ENCODE results near the gene BPTF.
"Not testable (repeated sequence)": the region's sequence is repeated elsewhere in the genome, so short reads cannot be mapped to it uniquely, and the experiment has no call there.

Gene BPTF

DNA sequence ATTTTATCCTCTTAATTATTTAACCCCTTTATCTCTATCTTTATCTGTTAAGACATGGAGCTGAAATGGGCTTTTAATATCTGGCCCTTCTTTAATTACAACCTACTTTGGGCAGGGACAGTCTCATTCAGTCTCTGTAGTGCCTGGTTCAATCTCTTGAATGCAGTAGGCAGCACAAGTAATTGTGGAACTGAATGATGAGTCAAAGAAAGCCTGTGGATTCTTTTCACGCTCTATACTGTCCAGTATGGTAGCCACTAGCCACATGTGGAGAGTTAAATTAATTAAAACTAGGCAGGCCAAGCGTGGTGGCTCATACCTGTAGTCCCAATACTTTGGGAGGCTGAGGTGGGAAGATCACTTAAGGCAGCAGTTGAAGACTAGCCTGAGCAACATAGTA lies 9.3 kb downstream of the BPTF start:
- DNase-seq (ENCODE audit: low read depth, low spot score): no peak

DNA sequence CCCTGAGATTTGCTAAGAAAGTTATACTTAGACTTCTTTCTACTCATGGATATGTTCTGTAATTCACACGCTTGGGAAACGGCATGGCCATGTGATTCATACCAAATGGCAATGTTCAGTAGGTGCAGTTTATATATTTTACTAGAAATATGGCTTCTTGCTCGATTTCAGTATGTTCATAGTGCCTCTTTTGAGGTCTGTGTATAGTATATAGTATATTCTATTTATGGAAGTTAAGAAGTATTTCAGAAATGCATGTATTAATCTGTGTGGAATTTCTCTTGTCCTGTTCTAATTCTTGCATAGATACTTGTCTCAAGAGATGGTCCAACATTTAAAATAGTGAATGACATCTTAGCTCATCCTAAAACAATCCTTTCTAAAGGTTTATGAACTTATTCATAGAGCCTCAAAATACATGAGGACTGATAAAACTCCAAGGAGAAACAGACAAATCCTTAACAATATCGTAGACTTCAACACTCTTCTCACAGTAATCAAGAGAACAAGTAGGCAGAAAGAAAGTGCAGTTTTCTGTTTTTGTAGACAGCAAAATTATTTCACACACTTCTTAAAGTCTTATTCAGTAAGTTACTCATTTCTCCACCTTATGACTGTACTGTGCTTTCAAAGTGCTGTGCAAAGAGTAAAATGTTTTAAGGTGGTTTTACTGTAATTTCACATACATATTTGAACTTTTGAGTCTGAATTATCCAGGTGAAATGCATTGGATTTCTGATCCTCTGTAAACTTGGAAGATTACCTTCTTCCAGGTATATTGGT lies 11.1 kb downstream of the BPTF start:
- DNase-seq (ENCODE audit: low read depth, low spot score): no peak

DNA sequence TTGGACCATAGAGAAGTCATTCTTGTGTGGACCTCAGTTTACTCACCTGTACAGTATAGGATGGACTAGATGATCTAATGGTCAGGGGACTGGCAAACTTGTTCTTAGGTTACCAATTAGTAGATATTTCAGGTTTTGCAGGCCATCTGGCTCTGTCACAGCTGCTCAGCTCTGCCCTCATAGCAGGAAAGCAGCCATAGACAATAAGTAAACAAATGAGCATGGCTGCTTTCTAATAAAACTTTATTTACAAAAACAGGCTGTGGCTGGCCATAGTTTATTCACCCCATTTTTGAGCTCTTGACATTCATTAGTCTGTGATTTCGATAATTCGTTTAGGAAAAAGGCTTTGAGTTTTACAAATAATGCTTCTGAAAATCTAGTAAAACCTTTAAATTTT lies 12.7 kb downstream of the BPTF start:
- no peak for DNase-seq (ENCODE audit: low read depth, low spot score)

DNA sequence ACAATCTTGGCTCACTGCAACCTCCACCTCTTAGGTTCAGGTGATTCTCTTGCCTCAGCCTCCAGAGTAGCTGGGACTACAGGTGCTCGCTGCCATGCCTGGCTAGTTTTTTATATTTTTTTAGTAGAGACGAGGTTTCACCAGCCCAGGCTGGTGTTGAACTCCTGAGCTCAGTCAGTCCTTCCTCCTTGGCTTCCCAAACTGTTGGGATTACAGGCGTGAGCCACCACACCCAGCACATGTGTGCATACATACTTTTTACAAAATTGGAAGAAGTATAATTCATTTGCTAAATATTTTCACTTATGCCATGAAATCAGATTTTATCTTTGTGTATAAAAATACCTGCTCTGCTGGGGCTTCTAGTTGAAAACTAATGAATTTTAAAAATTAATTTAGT lies 13.2 kb downstream of the BPTF start:
- DNase-seq (ENCODE audit: low read depth, low spot score): no peak

DNA sequence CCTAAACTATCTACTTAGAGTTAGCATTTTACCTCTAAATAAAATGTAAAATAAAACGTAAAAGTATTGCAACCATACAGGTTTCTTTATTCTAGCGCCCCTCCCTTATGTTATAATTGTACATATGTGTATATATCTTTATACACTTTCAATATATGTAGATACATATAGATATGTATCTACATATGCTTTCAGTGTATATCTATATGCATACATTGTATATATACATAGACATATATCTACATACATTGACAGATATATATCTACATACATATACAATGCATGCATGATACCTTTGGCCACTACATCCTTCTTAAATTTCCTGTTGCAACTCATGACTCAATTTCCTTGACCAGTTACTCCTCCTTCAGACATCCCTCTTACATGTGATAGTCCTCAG lies 16.7 kb downstream of the BPTF start:
- DNase-seq (ENCODE audit: low read depth, low spot score): no peak

DNA sequence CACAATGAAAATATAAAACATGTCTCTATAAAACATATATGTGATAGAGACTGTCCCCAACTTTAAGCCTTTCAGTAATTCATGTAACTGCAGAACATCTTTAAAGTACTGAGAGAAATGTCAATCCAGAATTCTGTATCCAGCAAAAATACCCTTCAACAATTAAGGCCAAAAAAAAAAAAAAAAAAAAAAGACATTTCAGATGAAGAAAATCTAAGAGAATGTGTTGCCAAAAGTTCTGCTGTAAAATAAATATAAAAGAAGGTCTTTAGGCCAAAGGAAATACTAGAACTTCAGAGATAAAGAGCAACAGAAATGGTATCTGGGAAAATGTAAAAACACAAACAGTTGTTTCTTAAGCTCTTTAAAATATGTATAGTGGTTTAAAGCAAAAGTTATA lies 17.3 kb downstream of the BPTF start:
- no peak for DNase-seq (ENCODE audit: low read depth, low spot score)

DNA sequence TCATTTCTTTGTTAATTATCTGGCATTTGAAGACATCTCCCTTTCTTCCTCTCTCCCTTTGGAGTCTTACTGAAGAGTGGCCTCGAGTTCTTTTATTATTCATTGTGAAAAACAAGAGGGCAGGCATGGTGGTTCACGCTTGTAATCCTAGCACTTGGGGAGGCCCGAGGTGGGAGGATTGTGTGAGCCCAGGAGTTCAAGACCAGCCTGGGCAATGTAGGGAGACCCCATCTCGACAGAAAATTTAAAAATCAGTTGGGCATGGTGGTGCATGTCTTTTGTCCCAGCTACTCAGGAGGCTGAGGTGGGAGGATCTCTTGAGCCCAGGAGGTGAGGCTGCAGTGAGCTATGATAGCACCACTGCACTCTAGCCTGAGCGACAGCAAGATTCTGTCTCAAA lies 20.1 kb downstream of the BPTF start:
- DNase-seq (ENCODE audit: low read depth, low spot score): no peak

DNA sequence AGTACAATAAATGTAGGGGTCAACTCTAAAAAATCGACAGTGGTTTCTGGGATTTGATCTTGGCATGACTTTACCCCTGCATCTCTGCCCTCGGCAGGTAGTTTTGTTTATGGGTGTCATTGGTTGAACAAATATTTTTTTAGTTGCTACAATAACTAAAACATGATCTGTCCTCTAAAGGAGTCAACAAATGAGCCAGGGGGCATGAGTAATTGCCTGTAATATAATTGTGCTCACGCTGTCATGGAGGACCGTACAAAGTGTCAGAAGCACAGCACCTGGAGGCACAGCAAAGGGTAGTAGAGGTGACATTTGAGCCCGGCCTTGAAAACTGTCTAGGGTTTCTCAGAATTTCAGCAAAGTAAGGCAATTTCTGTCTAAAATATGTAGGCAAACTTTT lies 22.9 kb downstream of the BPTF start:
- DNase-seq (ENCODE audit: low read depth, low spot score): not testable (repeated sequence)

DNA sequence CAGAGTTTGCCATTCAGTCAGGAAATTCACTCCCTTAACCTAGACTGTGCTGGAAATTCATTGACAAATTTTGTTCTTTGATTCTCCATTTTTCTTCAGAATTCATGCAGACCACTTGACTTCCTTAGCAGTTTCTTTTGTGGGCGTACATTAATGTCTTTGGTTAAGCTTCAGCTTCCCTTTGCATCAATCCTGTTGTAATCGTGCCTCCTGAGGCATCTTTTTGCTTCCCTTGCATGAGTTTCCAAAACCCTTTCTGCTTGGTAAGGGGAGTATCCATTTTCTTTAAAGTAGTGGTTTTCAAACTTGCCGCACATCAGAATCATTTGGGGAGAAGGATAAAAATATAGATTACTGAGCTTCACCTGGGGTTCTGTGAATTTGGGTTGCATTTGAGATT lies 23.5 kb downstream of the BPTF start:
- DNase-seq (ENCODE audit: low read depth, low spot score): not testable (repeated sequence)

DNA sequence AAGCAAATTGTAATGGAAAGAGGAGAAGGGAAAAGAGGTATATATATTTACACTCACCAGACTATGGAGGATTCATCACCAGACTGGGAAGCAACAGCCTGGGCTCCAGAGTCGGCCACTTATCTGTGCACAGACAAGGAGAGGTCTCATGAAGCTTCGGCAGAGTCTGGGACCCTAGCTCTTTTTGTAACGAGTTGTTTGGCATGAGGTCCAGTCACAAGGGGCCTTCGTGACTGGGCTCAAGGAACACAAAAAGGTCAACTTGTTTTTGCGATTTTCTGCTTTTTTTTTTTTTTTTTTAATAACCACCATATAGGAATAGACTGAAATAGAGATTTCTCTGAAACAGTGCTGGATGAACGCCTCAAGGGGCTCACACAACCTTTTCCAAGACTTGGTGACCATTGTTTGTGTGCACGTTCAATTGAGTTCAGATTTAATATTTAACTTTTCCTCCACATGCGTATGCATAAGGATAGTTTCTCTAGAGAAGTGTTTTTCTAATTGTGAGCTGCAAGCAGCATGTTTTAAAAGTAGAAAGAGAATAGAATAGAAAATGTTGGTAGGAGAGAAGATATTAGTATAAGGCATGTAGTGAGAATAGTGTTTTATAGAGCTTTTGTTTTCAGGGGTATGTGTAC lies 25.8 kb downstream of the BPTF start:
- no peak for DNase-seq (ENCODE audit: low read depth, low spot score)

DNA sequence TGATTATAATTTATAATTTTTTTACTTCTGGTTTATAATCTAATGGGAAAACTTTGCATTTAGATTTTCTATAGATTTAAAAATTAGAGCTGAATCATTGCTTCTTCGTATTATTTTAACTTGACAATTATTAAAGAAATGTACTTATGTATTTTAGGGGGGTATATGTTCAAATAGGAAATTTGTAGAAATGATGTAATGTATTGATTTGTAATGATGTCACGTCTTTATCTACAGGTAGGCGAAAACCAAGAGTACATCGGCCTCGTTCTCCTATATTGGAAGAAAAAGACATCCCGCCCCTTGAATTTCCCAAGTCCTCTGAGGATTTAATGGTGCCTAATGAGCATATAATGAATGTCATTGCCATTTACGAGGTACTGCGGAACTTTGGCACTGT lies 28.4 kb downstream of the BPTF start:
- no peak for DNase-seq (ENCODE audit: low read depth, low spot score)

DNA sequence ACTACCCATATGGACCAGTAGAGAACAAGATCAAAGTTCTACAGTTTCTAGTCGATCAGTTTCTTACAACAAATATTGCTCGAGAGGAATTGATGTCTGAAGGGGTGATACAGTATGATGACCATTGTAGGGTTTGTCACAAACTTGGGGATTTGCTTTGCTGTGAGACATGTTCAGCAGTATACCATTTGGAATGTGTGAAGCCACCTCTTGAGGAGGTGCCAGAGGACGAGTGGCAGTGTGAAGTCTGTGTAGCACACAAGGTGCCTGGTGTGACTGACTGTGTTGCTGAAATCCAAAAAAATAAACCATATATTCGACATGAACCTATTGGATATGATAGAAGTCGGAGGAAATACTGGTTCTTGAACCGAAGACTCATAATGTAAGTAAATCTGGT lies 29.1 kb downstream of the BPTF start:
- no peak for DNase-seq (ENCODE audit: low read depth, low spot score)

DNA sequence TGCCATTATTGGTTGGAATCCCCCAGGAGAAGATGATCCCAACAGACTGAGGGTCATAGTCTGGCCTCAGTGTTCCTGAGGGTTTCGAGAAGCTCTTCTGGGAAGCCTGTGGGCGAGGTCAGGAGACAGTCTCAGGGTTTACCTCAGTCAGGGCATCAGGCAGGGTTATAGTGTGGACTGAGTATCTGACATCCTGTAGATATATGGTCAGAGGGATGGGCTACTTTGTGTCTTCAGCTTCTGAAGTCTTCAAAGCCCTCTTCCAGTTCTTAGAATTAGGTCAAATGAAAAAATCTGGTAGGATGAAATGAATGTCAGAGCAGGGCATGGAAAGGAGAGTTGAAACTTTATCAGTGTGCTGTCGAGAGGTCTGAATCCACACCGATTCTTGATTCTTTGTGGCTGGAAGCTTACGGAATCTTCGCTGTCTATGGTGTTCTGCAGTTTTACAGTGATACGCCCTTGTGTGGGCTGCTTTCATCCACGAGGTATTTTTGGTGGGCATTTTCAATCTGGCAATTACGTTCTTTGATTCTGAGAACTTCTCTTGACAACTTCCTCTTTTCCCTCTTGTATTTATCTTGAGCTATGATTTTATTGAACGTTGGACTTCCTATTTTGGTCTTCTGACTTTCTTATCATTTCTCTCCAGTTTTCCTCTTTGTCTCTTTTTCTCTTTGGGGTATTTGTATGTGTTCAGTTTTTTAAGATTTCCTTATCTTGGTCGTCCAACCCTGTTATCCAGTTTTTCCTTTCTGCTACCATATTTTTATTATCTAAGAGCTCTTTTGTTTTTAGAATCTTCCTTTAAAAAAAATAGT lies 30.4 kb downstream of the BPTF start:
- DNase-seq (ENCODE audit: low read depth, low spot score): no peak

DNA sequence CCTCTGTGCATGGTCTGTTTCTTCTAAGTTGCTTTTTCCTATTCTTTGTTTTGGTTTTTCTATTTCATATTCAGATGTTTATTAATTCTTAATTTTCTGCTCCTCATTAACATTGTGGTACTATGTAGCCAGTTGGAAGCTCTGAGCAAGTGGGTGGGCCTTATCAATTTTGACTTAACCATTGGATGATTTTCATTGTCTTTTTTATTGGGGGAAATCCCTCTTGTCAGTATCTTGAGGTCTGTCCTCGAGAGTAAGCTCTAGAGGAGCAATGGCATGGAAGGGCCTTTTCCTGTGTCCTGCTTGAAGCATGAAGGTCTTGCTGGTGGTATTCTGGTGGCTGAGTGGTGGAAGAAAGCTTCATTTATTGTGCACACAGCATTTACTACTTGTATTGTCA lies 31.1 kb downstream of the BPTF start:
- DNase-seq (ENCODE audit: low read depth, low spot score): not testable (repeated sequence)

DNA sequence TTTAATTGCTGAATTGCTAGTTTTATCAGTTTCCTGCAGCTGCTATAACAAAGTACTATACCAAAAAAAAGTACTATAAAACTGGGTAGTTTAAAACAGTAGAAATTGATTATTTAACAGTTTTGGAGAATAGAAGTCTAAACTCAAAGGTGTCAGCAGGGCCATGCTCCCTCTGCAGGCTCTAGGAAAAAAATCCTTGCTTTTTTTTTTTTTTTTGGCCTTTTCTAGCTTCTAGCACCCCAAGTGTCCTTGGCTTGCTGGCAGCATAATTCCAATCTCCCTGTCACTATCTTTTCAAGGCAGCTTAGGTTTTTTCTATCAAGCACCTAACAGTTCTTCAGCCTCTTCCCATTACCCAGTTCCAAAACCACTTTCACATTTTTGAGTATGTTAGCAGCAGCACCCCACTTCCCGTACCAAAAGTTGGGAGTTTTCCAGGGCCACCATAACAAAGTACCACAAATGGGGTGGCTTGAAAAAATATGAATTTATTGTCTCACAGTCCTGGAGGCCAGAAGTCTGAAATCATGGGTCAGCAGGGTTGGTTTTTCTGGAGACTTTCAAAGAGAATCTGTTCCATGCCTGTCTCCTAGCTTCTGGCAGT lies 37.4 kb downstream of the BPTF start:
- no peak for DNase-seq (ENCODE audit: low read depth, low spot score)

DNA sequence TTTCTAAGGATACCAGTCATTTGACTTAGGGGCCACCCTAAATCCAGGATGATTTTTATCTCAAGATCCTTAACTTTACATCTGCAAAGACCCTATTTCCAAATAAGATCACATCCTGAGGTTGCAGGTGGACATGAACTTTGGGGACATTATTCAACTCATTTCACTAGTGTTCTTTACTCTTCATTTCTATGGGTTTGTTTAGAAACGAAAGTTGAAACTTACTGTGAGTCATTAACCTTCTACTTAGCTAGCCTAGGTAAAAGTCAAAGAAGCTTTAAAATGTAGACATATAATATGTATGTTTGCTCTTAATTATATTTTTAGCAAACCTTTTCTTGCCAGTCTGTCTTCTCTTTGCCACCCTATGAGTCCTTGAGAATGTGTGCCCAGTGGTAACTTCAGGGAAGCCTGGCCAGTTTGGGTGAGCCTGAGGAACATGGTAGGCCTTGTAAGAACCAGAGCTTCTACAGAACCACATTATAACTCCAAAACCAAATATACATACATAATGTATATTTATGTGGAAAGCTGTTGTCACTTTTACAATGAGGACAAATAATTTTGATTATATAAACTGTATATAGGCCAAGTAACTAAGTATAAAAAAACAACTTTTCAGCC lies 38.4 kb downstream of the BPTF start:
- no peak for DNase-seq (ENCODE audit: low read depth, low spot score)

DNA sequence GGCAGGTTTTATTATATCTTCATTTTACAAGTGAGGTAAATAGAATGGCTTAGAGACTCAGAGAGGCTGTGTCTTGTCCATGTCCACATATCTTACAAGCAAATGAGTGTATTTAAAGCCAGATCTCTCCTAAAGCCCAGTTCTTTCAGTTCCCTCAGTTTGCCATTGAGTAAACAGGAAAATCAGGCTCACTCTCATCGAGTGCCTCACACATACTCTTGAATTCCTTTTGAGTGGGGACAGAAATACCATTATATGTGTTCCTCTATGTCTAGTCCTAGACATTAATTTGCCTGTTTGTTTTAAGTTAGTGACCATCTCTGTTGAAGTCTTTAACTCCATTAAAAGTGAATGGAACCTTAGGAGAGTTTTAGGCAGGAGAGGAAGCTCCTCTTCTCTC lies 40.1 kb downstream of the BPTF start:
- no peak for DNase-seq (ENCODE audit: low read depth, low spot score)

DNA sequence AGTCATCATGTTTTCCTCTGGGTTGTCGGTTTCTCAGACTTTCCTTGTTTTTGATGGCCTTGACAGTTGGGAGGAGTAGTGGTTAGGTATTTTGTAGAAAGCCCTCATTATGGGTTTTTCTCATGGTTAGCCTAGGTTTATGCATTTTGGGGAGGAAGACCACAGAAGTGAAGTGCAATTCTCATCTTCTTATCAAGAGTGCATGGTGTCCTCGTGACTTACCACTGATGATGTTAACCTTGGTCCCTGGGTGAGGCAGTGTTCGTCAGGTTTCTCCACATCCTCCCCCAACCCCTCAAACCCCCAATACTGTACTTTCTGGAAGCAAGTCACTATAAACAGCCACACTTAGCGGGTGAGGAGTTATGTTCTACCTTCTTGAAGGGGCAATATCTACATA lies 42.3 kb downstream of the BPTF start:
- no peak for DNase-seq (ENCODE audit: low read depth, low spot score)

DNA sequence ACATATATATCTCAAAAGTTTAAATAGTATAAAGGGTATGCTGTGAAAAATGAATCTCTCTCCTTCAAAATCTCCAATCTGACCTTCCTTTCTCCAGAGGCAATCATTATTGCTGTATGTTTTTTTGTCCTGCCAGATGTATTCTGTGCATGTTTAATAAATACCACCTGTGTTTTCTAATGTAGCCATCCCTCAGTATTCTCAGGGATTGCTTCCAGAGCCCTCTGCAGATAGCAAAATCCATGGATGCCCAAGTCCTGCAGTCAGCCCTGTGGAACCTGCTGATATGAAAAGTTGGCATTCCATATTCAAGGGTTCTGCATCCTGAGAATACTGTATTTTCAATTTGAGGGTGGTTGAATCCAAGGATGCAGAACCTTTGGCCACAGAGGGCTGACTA lies 42.9 kb downstream of the BPTF start:
- DNase-seq (ENCODE audit: low read depth, low spot score): no peak

DNA sequence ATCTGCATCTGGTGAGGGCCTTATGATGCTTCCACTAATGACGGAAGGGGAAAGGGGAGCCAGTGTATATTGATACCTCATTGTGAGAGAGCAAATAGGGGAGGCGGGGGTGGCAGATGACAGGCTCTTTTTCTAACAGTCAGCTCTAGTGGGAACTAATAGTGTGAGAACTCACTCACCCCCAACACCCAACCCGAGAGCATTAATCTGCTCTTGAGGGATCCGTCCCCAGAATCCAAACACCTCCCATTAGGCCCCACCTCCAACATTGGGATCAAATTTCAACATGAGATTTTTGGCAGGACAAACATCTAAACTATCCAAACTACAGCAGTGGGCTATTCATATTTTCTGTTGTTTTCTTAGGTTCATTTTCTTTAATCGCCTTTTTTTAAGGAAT lies 54.4 kb downstream of the BPTF start:
- no peak for DNase-seq (ENCODE audit: low read depth, low spot score)

DNA sequence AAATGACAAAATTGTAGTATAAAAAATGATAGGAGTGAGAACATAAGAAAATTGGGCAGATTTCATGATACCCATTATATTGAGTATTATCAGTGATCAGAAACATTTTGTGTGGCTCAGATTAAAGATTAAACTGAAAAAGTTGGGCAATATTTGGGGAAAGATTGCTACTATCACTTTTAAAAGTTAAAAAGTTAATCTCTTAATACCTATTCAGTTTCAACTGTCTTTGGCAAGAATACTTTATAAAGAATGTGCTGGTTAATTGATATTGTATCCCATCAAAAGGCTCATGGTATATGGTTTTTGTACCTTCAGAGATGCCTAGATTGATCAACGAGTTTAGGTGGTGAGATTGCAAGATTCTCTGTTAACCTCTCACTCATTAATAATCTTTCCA lies 55.8 kb downstream of the BPTF start:
- DNase-seq (ENCODE audit: low read depth, low spot score): no peak

DNA sequence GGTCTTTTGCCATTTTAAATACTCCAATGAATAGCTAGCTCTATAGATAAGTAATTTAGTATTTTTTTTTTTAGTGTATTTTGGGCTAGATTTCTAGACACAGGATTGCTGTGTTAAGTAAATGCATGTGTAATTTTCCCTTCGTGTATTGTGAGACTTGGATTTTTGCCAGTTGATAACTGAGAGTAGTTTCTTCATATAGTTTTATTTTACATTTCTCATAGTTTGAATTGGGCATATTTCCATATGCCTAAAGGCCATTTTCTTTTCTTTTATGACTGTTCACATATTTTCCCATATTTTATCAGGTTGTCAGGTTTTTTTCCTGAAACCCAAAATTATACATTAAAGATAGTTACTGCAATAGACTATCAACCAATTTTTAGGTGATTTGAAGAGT lies 59.4 kb downstream of the BPTF start:
- no peak for DNase-seq (ENCODE audit: low read depth, low spot score)

Data from activated naive CD8-positive, alpha-beta T cell treated with anti-CD3 and anti-CD28 coated beads, Interleukin-2, amount 50 U/mL, for 16 hours (primary cell).